GM19240 (cell line): ENCODE measurements around the gene EPN1.

Experiments
- DNase-seq: peaks from one replicate; pipeline ENCODE4 v3.0.0; 2011; ENCODE audit warnings: low spot score; ENCODE audit not compliant: insufficient read length

Gene EPN1

DNA sequence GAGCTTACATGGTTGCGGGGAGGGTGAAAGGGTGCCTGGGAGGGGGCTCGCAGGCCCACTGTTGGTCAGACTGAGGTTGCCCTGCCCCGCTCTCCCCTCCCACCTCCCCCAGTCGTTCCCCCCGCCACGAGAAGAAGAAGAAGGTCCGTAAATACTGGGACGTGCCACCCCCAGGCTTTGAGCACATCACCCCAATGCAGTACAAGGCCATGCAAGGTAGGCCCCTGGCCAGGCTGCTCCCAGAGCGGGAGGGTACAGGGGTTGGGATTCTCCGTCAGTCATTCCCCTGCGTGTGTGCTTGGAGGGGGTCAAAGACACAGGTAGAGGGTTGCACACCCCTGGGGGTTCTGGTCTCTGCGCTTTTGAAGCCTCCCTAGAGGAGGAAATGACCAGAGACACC, 14.6 kb upstream of the EPN1 start:
- no peak for DNase-seq

DNA sequence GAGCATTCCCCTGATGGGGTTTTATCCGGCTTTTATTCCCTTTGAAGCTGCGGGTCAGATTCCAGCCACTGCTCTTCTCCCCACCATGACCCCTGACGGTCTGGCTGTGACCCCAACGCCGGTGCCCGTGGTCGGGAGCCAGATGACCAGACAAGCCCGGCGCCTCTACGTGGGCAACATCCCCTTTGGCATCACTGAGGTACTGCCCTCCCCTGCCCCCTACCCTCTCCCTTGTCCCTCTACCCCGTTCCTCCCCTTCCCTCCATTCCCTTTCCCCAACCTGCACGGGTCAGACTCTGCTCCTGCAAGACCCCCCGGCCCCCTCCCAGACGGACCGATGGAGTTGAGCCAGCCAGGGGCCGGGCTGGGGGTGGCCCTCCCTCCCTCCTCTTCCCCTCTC, 14.0 kb upstream of the EPN1 start:
- no peak for DNase-seq

DNA sequence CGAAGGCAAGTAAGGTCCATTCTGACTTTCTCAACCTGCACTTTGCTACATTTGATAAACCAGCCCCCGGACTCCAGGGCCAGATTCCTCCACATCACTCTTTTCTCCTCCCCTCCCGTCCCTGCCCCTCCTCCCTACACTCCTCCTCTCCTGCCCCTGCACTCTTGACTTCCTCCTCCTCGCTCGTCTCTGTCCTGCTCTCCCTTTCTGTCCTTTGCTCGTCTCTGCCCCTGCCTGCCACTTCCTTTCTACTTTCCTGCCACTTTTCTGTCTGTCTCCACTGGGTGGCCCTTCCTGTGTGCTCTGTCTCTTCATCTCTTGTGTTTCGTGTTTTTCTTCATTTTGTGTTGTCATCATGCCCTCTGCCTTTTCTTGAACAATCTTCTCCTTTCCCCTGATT, 13.2 kb upstream of the EPN1 start:
- no peak for DNase-seq

GRCh38 chr19:55663846-55664536, 11.0 kb upstream of the EPN1 start:
- DNase-seq, result no peak

- no peak for DNase-seq
Measured at GRCh38 chr19:55666343-55667005, 8.6 kb upstream of the EPN1 start.

DNA sequence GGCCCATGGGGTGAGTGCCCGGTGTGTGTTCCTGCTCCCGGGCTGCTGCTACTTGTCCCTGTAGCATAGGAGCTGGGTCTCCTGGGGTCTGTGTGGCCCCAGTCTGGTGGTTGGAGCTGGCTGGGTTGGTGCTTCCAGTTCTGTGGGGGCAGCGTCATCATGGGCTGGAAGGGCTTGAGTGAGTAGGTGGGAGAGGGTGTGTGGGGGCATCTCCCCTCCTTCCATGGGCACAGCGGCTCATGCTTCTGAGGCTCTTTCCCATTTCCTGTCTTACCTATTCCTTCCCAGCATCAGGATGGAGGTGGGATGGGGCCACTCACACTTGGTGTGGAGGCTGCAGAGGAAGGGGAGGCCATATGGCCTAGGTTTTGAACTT, 8.0 kb upstream of the EPN1 start:
- DNase-seq, result no peak

DNA sequence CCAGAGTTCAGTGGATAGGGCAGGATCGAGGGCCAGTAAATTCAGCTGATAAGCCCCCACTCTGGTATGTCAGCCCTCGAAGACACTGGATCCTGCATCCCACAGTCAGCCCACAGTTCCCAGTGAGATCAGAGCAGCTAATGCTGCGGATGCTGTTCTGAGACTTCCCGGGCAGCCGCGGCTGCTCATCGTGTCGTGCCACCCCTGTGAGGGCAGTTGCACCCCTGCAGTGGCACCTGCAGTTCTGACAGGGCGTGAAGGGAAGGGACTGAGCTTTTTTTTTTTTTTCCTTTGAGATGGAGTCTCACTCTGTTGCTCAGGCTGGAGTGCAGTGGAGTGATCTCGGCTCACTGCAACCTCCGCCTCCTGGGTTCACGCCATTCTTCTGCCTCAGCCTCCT, 7.5 kb upstream of the EPN1 start:
- no peak for DNase-seq

GRCh38 chr19:55667958-55668357, 7.1 kb upstream of the EPN1 start:
- no peak for DNase-seq

GRCh38 chr19:55668603-55669348, 6.2 kb upstream of the EPN1 start:
- DNase-seq, result no peak

- DNase-seq, result no peak
Measured at GRCh38 chr19:55669418-55670279, 5.4 kb upstream of the EPN1 start.

DNA sequence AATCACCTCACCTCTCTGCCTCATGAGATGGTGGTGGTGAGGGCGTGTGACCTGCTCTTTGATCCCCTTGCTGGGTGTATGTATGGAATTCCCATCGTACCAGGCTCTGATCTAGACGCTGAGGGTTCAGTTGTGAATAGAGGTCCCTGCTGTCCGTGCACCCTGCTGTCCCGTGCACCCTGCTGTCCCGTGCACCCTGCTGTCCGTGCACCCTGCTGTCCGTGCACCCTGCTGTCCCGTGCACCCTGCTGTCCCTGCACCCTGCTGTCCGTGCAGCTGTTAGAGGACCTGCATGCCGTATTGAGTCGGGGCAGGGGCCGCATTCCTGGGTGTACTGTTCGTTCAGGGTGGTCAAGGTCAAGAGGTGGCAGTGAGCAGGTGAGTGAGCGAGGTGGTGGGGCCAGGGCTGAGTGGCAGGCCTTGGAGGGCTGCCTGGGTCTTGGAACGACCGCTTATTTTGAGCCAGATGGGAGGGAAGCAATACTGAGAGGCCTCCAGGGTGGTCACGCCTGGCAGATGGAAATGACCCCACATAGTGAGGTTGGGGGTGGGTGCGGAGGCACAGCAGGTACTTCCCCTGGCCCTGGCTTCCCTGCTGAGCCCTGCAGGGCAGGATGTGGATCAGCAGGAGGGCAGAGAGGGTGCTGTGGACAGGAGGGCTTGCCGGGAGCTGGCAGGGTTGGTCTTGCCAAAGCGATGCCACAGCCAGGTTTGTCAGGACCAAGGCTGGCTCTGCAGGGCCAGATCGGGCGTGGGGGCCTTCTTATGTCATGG, 4.6 kb upstream of the EPN1 start:
- DNase-seq, result no peak

GRCh38 chr19:55671054-55671378, 4.0 kb upstream of the EPN1 start:
- DNase-seq, result no peak

- no peak for DNase-seq
Measured at GRCh38 chr19:55672418-55672817, 2.6 kb upstream of the EPN1 start.

- DNase-seq, result no peak
Measured at GRCh38 chr19:55673465-55673864, 1.6 kb upstream of the EPN1 start.

- no peak for DNase-seq
Measured at GRCh38 chr19:55673889-55674288, 1.1 kb upstream of the EPN1 start.

- DNase-seq, result no peak
Measured at GRCh38 chr19:55674459-55674840, 576 bp upstream of the EPN1 start.

GRCh38 chr19:55675661-55676354, 782 bp downstream of the EPN1 start:
- DNase-seq, result no peak

GRCh38 chr19:55676383-55676782, 1.4 kb downstream of the EPN1 start:
- DNase-seq, result no peak

- no peak for DNase-seq
Measured at GRCh38 chr19:55676889-55677505, 2.0 kb downstream of the EPN1 start.

DNA sequence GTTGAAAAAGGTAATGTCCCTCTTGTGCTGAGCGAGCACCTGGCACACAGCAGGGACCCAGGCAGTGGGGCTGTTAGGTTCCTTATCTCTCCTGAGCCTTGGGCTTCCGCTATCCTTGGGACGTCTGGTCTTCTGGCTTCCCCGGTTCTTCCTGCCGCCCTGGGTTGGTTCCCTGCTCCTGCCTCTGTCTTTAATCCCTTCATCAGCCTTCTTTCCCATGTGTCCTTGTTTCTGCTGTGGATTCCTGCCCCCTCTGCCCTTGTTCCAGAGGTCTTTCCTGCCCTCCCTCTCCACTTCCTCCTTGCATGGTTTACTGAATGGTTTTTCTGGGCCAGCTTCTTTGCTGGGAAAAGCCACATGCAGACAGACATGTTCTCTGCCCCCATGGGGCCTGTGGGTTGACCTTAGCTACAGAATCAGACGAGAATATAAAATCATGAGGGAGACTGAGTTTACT, 2.6 kb downstream of the EPN1 start:
- no peak for DNase-seq
